Measurements from ENCODE around the gene DGKI. TPM values are rescaled to one million over a fixed set of nuclear protein-coding genes. Genes with fewer than 3 reads are reported as not detected.

The DGKI gene
- total and polyA plus RNA-seq, 3 donors from 2014 or later = 3.2 to 6.6 (median 4.3) TPM

DNA sequence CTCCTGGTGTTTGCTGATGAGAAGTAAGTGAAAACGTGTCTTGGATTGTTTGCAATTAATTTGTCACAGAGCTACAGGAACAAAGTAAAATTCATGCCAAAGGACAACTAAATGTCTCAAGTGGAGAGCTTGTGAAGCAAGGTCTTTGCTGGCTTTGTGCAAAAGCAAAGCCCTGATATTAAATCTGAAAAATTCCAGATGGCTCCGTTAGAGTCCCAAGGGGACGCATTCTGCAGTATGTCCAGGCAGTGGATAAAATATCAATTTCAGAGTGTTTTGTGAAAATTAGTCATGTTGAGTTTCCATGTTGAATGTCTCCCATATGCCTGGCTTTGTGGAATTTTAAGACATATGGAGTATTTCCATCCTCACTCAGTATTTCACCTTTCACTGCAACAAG, 400.7 kb downstream of the DGKI start:
- Histone ChIP-seq H3K4me1 (no peaks in the 10 kb centered on the region), H3K4me3 (no peak overlapping the region), H3K27me3 (no peaks in the 10 kb centered on the region), H3K36me3 (ENCODE audit: low read depth, missing control alignments) (no peaks in the 10 kb centered on the region), H3K27ac (no peak overlapping the region), H3K9me3 (no peaks in the 10 kb centered on the region)
- no peak for TF ChIP-seq CTCF (IDR thresholded peaks at IDR 0.05)
- TF ChIP-seq POLR2A (IDR thresholded peaks at IDR 0.05) = no peak
- DNase-seq = no peak
- intact Hi-C loops (cut with DNase I; ENCODE audit: low total_unique reads) = no loop called here
- 57 to 67% methylated on average over 3 of the region's 3 CpGs for WGBS, 2 donors

- H3K4me3 ChIP-seq = no peak overlapping the region
- H3K27ac ChIP-seq = no peak overlapping the region
- DNase-seq = no peak
- TF ChIP-seq CTCF (IDR thresholded peaks at IDR 0.05) (no peak), POLR2A (IDR thresholded peaks at IDR 0.05) (no peak)
- no peaks in the 10 kb centered on the region for H3K36me3 ChIP-seq (ENCODE audit: low read depth, missing control alignments)
- H3K27me3 ChIP-seq = no peaks in the 10 kb centered on the region
- 90 to 94% methylated on average over 1 of the region's 1 CpG for WGBS, 2 donors
- H3K9me3 ChIP-seq = no peaks in the 10 kb centered on the region
- intact Hi-C loops (cut with DNase I; ENCODE audit: low total_unique reads) = no loop called here
- no peaks in the 10 kb centered on the region for H3K4me1 ChIP-seq
These were observed 401.5 kb downstream of the DGKI start for GRCh38 chr7:137445268-137445667.

DNA sequence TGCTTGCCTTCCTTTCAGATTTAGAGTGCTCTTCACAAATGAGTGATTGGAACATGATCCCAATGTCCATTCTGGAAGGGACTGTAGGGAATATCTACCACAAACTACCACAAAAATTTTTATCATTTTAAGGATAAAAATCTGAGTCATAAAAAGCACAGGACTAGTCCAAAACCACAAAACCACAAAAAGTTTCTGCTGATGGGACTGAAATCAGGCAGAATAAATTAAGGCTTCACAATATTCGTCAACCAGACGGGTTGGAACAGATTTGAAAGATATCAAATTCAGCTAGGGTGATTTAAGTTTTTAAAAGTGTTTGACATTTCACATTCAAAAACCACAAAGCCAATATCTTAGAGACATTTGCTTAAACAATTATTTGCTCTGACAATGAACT, 403.2 kb downstream of the DGKI start:
- Histone ChIP-seq H3K36me3 (ENCODE audit: low read depth, missing control alignments) (no peaks in the 10 kb centered on the region), H3K27me3 (no peaks in the 10 kb centered on the region), H3K27ac (no peak overlapping the region), H3K9me3 (no peaks in the 10 kb centered on the region), H3K4me1 (peaks cover 4% of the 10 kb centered on the region), H3K4me3 (no peak overlapping the region)
- no peak for DNase-seq
- intact Hi-C loops (cut with DNase I; ENCODE audit: low total_unique reads) = no loop called here
- WGBS, 2 donors = 79 to 82% methylated on average over 2 of the region's 2 CpGs
- TF ChIP-seq CTCF (IDR thresholded peaks at IDR 0.05) (no peak), POLR2A (IDR thresholded peaks at IDR 0.05) (no peak)

DNA sequence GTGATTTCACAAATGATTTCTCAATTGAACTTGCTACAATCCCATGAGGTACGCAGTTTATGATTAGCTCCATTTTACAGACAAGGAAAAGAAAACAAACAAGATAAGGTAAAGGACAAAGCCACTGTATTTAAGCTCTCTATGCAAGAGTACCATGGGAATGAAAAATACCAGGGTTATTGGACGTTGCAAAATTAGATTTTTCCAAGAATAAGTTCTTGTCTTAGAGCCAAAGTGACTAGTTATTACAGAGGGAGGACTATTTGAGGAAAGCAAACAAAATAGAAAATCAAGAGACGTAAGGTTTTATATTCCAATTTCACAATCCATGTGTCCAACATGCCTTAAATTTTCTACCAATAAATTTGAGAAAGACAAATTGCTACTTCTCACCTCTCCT, 405.3 kb downstream of the DGKI start:
- 67 to 74% methylated on average over 3 of the region's 3 CpGs for WGBS, 2 donors
- no peak for DNase-seq
- no peak overlapping the region for H3K27ac ChIP-seq
- peaks cover 4% of the 10 kb centered on the region for H3K4me1 ChIP-seq
- TF ChIP-seq CTCF (IDR thresholded peaks at IDR 0.05) (no peak), POLR2A (IDR thresholded peaks at IDR 0.05) (no peak)
- H3K4me3 ChIP-seq = no peak overlapping the region
- intact Hi-C loops (cut with DNase I; ENCODE audit: low total_unique reads) = no loop called here
- no peaks in the 10 kb centered on the region for H3K36me3 ChIP-seq (ENCODE audit: low read depth, missing control alignments)
- H3K9me3 ChIP-seq = no peaks in the 10 kb centered on the region
- H3K27me3 ChIP-seq = no peaks in the 10 kb centered on the region
